ENCODE data around the gene KLC1.

Gene KLC1

DNA sequence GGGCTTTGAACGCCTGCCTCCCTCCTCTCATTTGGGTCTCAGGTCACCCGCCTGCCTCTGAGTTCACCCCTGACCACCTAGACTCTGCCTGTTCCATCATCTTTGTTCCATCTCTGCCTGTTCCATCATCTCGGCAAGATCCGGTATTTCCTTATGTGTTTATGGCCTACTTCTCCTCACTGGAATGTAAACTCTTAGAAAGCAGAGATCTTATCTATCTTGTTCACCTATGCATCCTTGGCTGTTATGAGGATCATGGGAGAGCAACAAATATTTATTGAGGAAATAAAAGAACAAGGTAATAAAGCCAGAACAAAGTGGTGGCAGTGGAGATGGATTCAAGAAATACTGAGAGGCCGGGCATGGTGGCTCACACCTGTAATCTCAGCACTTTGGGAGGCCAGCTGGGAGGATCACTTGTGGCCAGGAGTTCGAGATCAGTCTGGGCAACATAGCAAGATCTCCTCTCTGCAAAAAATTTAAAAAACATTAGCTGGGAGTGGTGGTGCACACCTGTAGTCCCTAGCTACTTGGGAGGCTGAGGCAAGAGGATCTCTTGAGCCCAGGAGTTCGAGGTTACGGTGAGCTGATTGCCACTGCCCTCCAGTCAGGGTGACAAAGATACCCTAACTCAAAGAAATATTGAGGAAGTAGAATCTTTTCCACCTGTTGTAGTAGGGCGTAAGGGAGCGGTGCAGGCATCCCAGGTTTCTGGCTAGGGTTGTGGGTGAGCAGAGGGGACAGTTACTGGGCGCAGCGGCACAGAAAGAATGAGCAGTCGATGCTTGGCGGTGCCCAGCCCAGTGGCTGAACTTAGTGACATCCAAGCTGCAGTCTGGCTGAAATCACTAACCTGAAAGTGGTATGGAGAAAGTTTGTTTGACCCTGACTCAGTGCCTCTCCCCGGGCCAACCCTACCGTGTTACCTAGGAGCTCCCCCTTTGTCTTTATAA, 1.7 kb upstream of the KLC1 start:
- TF ChIP-seq, protein P1, sequence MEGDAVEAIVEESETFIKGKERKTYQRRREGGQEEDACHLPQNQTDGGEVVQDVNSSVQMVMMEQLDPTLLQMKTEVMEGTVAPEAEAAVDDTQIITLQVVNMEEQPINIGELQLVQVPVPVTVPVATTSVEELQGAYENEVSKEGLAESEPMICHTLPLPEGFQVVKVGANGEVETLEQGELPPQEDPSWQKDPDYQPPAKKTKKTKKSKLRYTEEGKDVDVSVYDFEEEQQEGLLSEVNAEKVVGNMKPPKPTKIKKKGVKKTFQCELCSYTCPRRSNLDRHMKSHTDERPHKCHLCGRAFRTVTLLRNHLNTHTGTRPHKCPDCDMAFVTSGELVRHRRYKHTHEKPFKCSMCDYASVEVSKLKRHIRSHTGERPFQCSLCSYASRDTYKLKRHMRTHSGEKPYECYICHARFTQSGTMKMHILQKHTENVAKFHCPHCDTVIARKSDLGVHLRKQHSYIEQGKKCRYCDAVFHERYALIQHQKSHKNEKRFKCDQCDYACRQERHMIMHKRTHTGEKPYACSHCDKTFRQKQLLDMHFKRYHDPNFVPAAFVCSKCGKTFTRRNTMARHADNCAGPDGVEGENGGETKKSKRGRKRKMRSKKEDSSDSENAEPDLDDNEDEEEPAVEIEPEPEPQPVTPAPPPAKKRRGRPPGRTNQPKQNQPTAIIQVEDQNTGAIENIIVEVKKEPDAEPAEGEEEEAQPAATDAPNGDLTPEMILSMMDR (IDR thresholded peaks at IDR 0.05), result no peak

DNA sequence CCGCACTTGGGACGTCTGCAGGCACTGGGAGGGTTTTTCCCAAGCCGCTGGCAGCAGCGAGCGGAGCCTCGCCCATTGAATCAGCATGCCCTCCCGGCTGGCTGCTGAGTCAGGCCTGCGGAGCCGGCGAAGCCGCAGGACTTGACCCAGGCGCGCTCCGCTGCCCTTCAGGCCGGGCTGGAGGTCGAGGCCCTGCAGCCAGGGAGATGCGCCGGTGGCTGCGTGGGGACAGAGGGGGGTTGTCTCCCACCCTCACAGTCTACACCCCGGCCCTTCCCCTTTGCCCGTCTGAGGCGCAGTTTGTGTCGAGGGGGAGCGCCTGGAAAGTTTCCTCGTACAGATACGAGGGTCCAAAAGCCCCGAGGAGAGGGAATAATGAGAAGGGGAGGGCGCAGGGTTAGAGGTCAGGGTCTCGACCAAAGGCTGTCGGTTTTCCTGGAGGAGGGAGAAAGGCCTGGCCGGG, 759 bp upstream of the KLC1 start:
- TF ChIP-seq, protein P1 (IDR thresholded peaks at IDR 0.05), result no peak

DNA sequence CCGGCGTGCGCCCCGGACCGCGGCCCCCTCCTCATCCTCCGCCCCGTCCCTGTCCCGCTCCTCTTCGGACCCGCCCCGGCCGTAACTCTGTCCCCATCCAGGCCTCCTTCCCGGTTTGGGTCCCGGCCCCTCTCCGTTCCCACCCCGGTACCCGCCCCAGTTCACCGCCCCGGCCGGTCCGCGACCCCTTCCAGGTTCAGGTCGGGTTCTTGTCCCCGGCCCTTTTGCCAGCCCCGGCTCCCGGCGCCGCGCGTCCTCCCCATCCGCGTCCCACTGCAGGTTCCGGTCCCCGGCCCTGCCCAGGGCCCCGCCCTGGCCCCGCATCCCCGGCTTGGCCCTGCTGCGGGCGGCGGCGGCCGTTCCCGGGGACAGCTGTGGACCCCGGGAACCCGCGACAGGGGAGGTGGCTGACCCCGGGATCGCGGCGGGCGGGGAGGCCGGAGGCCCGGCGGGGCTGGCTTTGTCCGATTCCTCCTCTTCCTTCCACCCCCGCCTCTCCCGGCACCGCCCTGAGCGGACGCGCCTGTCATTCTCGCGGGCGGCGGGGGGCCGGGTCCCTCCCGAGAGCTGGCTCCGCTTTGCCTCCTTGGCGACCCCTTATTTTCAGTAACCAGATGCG, 601 bp downstream of the KLC1 start:
- TF ChIP-seq, protein P1 (IDR thresholded peaks at IDR 0.05), result no peak

DNA sequence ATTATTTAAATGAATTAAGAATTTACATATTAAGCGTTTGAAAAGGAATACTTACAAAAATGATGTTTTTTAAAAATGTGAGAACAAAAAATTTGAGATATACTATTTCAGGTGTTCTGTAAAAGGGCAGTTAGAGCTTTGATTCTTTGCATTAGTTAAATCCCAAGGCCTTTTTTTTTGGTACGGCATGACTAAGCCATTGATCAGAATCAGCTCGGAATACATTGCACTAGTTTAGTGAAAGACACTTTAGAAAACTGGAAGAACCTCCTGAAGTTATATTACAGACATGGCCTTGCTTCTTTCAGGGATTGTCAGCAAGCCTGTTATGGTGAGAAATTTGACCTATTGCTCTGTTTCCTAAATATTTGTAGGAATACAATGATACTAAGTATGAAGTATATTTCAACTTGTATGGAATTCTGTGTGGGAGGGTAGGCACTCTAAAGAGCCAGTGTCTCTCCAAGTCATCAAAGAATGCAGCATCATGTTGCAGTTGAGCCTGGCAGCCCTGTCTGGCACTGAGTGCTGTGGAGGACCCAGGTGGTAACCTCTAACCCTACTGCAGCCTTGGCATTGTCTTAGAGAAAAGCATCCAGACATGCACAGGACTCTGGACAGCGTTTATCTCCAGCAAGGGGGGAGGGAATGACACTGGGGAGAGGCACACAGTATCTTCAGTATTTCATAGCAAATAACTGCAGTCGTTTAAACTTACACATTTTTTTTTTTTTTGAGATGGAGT, 1.5 kb downstream of the KLC1 start:
- TF ChIP-seq, protein P1 (IDR thresholded peaks at IDR 0.05), result no peak

DNA sequence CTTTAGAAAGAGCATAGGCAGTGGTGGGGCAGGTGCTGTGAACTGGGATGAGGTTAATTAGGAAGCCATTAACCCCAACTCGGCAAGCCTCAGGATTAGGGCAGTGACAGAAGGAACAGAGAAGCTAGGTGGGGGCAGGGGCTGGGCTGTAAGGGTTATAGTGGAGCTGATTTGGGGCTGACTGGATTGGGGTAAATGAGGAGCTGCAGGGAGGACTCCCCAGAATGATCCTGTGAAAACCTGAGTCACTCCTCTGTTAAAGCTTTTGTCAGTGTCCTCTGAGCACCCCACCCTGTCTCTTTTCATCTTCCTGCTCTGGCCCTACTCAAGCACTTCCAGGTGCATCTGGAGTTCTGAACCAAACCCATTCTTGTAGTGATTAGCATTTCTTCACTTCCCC, 4.4 kb downstream of the KLC1 start:
- TF ChIP-seq, protein P1 (IDR thresholded peaks at IDR 0.05), result no peak

DNA sequence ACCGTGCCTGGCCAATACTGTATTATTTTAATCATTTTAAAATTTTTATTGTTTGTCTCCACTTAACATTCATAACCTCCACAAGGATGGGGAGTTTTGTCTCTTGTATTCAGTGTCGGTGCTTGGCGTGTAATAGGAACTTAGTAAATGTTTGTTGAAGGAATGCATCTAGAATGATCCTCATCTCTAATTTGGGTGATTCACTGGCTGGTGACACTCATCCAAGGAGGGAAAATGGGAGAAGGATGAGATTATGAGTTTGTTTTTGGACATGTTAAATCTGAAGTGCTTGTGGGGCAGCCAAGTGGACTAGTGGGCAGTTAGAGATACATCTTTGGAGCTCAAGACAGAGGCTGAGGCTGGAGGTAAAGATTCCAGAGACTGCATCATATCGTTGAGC, 5.1 kb downstream of the KLC1 start:
- TF ChIP-seq, protein P1 (IDR thresholded peaks at IDR 0.05), result no peak

DNA sequence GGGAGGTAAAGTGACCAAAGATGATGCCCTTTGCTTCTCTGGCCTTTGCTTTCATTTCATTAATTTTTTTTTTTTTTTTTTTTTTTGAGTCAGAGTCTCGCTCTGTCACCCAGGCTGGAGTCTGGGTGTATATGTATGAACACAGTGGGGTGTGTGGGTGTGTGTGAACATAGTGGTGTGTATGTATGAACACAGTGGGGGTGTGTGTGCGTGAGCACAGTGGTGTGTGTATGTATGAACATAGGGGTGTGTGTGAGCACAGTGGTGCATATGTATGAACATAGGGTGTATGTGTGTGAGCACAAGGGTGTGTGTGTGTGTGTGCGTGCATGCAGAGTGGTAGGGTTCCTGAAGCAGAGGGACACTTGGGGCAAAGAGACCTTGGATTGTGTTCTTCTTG, 9.6 kb downstream of the KLC1 start:
- TF ChIP-seq, protein P1 (IDR thresholded peaks at IDR 0.05), result no peak

All from LNCAP (cell line).